Bronchial epithelial cell (primary cell): ENCODE data around the gene CAMK2D. TPM values are rescaled to one million over a fixed set of nuclear protein-coding genes. Genes with fewer than 3 reads are reported as not detected.
"Not testable (repeated sequence)": the region's sequence is repeated elsewhere in the genome, so short reads cannot be mapped to it uniquely, and the experiment has no call there.

ENCODE experiments used
- DNase-seq: peaks from one replicate; pipeline ENCODE4 v3.0.0-alpha.2; 2010; ENCODE audit warnings: low read depth
- FAIRE-seq: peaks from 2 replicates; lab custom pipeline; 2011; peaks lifted over from hg19 to GRCh38; lab: Jason Lieb, UNC
- H3K27me3 ChIP-seq: 2 replicates; pipeline ENCODE4 v1.5.1; 2011; ENCODE audit warnings: low read length; ENCODE audit not compliant: control insufficient read depth, insufficient read depth
- H3K36me3 ChIP-seq: 2 replicates; pipeline ENCODE4 v1.5.1; 2011; ENCODE audit warnings: low read length; ENCODE audit not compliant: control insufficient read depth, insufficient read depth
- H3K4me3 ChIP-seq: 2 replicates; pipeline ENCODE4 v1.5.1; 2011; ENCODE audit warnings: mild to moderate bottlenecking, low read depth, low read length, control low read depth
- CTCF ChIP-seq: IDR thresholded peaks from 2 replicates; pipeline ENCODE4 v1.5.1; 2011; ENCODE audit warnings: mild to moderate bottlenecking, moderate library complexity, low read length, control low read depth, inconsistent platforms; ENCODE audit not compliant: insufficient read depth, severe bottlenecking
- total RNA-seq: library from RNA; depleted of rRNA; stranded (reverse); fragments of >200 nt; gene quantifications from 2 replicates; pipeline ENCODE4 v1.2.1, GENCODE V29; 2014

CAMK2D gene
- total RNA-seq, 1 donor from 2014 or later = 50.8 TPM

- FAIRE-seq = no peak
- TF ChIP-seq CTCF = no peak
- DNase-seq = no peak
- Histone ChIP-seq H3K27me3 (no peaks in the 10 kb centered on the region), H3K4me3 (no peak overlapping the region), H3K36me3 (no peaks in the 10 kb centered on the region)
Observed at GRCh38 chr4:113772319-113772718, 10.8 kb upstream of the CAMK2D start.

GRCh38 chr4:113769744-113770143 is 8.2 kb upstream of the CAMK2D start:
- Histone ChIP-seq H3K36me3 (no peaks in the 10 kb centered on the region), H3K4me3 (no peak overlapping the region), H3K27me3 (no peaks in the 10 kb centered on the region)
- FAIRE-seq = no peak
- DNase-seq = no peak
- no peak for TF ChIP-seq CTCF

GRCh38 chr4:113768952-113769351 is 7.4 kb upstream of the CAMK2D start:
- H3K4me3 ChIP-seq = no peak overlapping the region
- no peak for FAIRE-seq
- no peaks in the 10 kb centered on the region for H3K36me3 ChIP-seq
- no peaks in the 10 kb centered on the region for H3K27me3 ChIP-seq
- TF ChIP-seq CTCF = no peak
- no peak for DNase-seq

- TF ChIP-seq CTCF = no peak
- FAIRE-seq (no peak), DNase-seq (no peak)
- no peaks in the 10 kb centered on the region for H3K27me3 ChIP-seq
- H3K36me3 ChIP-seq = no peaks in the 10 kb centered on the region
- no peak overlapping the region for H3K4me3 ChIP-seq
Observed at GRCh38 chr4:113766882-113767281, 5.3 kb upstream of the CAMK2D start.

GRCh38 chr4:113764720-113765264 is 3.3 kb upstream of the CAMK2D start:
- no peak for TF ChIP-seq CTCF
- H3K36me3 ChIP-seq = no peaks in the 10 kb centered on the region
- no peaks in the 10 kb centered on the region for H3K27me3 ChIP-seq
- DNase-seq = no peak
- no peak overlapping the region for H3K4me3 ChIP-seq
- FAIRE-seq = no peak

- not testable (repeated sequence) for FAIRE-seq, H3K4me3 ChIP-seq, H3K27me3 ChIP-seq, H3K36me3 ChIP-seq, DNase-seq
Observed at GRCh38 chr4:113763923-113764322, 2.4 kb upstream of the CAMK2D start.
